HepG2 (cell line): ENCODE results near the gene ZCCHC12. TPM values are rescaled to one million over a fixed set of nuclear protein-coding genes. Genes with fewer than 3 reads are reported as not detected.

Experiments used
- CHD4 ChIP-seq: fragments of 200-600 bp; sonication (generic); IDR thresholded peaks from 2 replicates; pipeline ENCODE4 v1.7.0; 2017; ENCODE audit warnings: mild to moderate bottlenecking, low read length, borderline replicate concordance
- GMEB1 ChIP-seq: sonication (generic); formaldehyde crosslinking; IDR thresholded peaks from 2 replicates; pipeline ENCODE4 v1.5.1; 2020; ENCODE audit warnings: missing genetic modification reagents, mild to moderate bottlenecking, borderline replicate concordance
- HCFC1 ChIP-seq: fragments of 150-350 bp; IDR thresholded peaks from 2 replicates; pipeline ENCODE4 v1.6.1; 2014; ENCODE audit warnings: low read depth, low read length
- IKZF5 ChIP-seq: IDR thresholded peaks from 2 replicates; pipeline ENCODE4 v1.6.1; 2018; ENCODE audit warnings: missing genetic modification reagents, mild to moderate bottlenecking, missing compliant biosample characterization
- MAF1 ChIP-seq: sonication (generic); formaldehyde crosslinking; IDR thresholded peaks from 2 replicates; pipeline ENCODE4 v1.5.0; 2020; ENCODE audit warnings: missing genetic modification reagents, borderline replicate concordance
- MEF2D ChIP-seq: sonication (generic); formaldehyde crosslinking; IDR thresholded peaks from 2 replicates; pipeline ENCODE4 v1.5.1; 2020; ENCODE audit warnings: mild to moderate bottlenecking, missing genetic modification reagents
- MLLT10 ChIP-seq: sonication (generic); formaldehyde crosslinking; IDR thresholded peaks from 2 replicates; pipeline ENCODE4 v1.4.0; 2020; ENCODE audit warnings: missing genetic modification reagents
- NPAS2 ChIP-seq: sonication (generic); formaldehyde crosslinking; IDR thresholded peaks from 2 replicates; pipeline ENCODE4 v1.8.0; 2022; ENCODE audit warnings: mild to moderate bottlenecking, missing genetic modification reagents, borderline replicate concordance
- PRMT3 ChIP-seq: sonication (generic); formaldehyde crosslinking; IDR thresholded peaks from 2 replicates; pipeline ENCODE4 v1.8.1; 2022; ENCODE audit warnings: low read depth, mild to moderate bottlenecking, moderate library complexity, missing genetic modification reagents, borderline replicate concordance
- RFXANK ChIP-seq: IDR thresholded peaks from 2 replicates; pipeline ENCODE4 v1.6.1; 2016
- SRSF4 ChIP-seq: fragments of 200-400 bp; formaldehyde crosslinking; IDR thresholded peaks from one replicate; pipeline ENCODE4 v1.6.1; 2018; ENCODE audit warnings: mild to moderate bottlenecking, low read depth, low read length, moderate library complexity; ENCODE audit not compliant: poor library complexity, severe bottlenecking
- ZNF260 ChIP-seq: sonication (generic); formaldehyde crosslinking; IDR thresholded peaks from 2 replicates; pipeline ENCODE4 v1.4.0; 2020; ENCODE audit warnings: missing genetic modification reagents, low read depth, mild to moderate bottlenecking, borderline replicate concordance
- ZNF550 ChIP-seq: sonication (generic); formaldehyde crosslinking; IDR thresholded peaks from 2 replicates; pipeline ENCODE4 v1.4.0; 2020; ENCODE audit warnings: mild to moderate bottlenecking, missing genetic modification reagents, borderline replicate concordance
- ZSCAN21 ChIP-seq: sonication (generic); formaldehyde crosslinking; IDR thresholded peaks from 2 replicates; pipeline ENCODE4 v1.8.0; 2022; ENCODE audit warnings: mild to moderate bottlenecking, missing genetic modification reagents, moderate library complexity, borderline replicate concordance
- ZSCAN25 ChIP-seq: sonication (generic); formaldehyde crosslinking; IDR thresholded peaks from 2 replicates; pipeline ENCODE4 v1.8.0; 2022; ENCODE audit warnings: mild to moderate bottlenecking, missing genetic modification reagents
- ZUFSP ChIP-seq: sonication (generic); formaldehyde crosslinking; IDR thresholded peaks from 2 replicates; pipeline ENCODE4 v1.9.0; 2021; ENCODE audit warnings: missing genetic modification reagents, mild to moderate bottlenecking, borderline replicate concordance
- polyA plus RNA-seq, 8 experiments: library from polyadenylated mRNA; depleted of rRNA in 3 of 8; stranded (reverse) in 7 of 8; unstranded in 1 of 8; fragments of >200 nt; fragmentation: Illumina TruSeq in 4 of 8; extraction: Trizol in 4 of 8; gene quantifications; 2 replicates each; pipeline versions ENCODE4 v1.2.1 to v1.2.3, GENCODE V29; 2011 to 2016; ENCODE audit warnings: low read depth in 4 of 8, missing spikeins in 1 of 8, mixed read lengths in 1 of 8; ENCODE audit not compliant: insufficient read depth in 1 of 8
- total RNA-seq, 5 experiments: library from RNA; depleted of rRNA; stranded (reverse); fragments of >200 nt; fragmentation: Illumina TruSeq; extraction: Trizol; gene quantifications; 2 replicates each; pipeline ENCODE4 v1.2.3, GENCODE V29; 2016; ENCODE audit warnings: low read depth in 1 of 5
- TF ChIP-seq, protein P1 (sequence below): sonication (generic); formaldehyde crosslinking; IDR thresholded peaks from 2 replicates; pipeline ENCODE4 v1.5.1; 2020; ENCODE audit warnings: missing genetic modification reagents, mild to moderate bottlenecking, borderline replicate concordance
- TF ChIP-seq, protein P2 (sequence below): sonication (generic); formaldehyde crosslinking; IDR thresholded peaks from 2 replicates; pipeline ENCODE4; 2020; ENCODE audit warnings: missing genetic modification reagents, mild to moderate bottlenecking, borderline replicate concordance

ZCCHC12 gene
- total and polyA plus RNA-seq, 2 of the 13 experiments (the other 11 are each of a cell fraction or from before 2014, with no cell fraction given) = 0.05 to 0.20 TPM

- TF ChIP-seq ZUFSP (CRISPR knock-in tag) = no peak
- no peak for TF ChIP-seq CHD4
- no peak for TF ChIP-seq HCFC1
- TF ChIP-seq MLLT10 (CRISPR knock-in tag) = no peak
- TF ChIP-seq, protein P1, sequence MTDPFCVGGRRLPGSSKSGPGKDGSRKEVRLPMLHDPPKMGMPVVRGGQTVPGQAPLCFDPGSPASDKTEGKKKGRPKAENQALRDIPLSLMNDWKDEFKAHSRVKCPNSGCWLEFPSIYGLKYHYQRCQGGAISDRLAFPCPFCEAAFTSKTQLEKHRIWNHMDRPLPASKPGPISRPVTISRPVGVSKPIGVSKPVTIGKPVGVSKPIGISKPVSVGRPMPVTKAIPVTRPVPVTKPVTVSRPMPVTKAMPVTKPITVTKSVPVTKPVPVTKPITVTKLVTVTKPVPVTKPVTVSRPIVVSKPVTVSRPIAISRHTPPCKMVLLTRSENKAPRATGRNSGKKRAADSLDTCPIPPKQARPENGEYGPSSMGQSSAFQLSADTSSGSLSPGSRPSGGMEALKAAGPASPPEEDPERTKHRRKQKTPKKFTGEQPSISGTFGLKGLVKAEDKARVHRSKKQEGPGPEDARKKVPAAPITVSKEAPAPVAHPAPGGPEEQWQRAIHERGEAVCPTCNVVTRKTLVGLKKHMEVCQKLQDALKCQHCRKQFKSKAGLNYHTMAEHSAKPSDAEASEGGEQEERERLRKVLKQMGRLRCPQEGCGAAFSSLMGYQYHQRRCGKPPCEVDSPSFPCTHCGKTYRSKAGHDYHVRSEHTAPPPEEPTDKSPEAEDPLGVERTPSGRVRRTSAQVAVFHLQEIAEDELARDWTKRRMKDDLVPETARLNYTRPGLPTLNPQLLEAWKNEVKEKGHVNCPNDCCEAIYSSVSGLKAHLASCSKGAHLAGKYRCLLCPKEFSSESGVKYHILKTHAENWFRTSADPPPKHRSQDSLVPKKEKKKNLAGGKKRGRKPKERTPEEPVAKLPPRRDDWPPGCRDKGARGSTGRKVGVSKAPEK (CRISPR knock-in tag) = no peak
- TF ChIP-seq MEF2D (CRISPR knock-in tag) = no peak
- no peak for TF ChIP-seq RFXANK
- no peak for TF ChIP-seq ZSCAN21 (CRISPR knock-in tag)
- TF ChIP-seq, protein P2, sequence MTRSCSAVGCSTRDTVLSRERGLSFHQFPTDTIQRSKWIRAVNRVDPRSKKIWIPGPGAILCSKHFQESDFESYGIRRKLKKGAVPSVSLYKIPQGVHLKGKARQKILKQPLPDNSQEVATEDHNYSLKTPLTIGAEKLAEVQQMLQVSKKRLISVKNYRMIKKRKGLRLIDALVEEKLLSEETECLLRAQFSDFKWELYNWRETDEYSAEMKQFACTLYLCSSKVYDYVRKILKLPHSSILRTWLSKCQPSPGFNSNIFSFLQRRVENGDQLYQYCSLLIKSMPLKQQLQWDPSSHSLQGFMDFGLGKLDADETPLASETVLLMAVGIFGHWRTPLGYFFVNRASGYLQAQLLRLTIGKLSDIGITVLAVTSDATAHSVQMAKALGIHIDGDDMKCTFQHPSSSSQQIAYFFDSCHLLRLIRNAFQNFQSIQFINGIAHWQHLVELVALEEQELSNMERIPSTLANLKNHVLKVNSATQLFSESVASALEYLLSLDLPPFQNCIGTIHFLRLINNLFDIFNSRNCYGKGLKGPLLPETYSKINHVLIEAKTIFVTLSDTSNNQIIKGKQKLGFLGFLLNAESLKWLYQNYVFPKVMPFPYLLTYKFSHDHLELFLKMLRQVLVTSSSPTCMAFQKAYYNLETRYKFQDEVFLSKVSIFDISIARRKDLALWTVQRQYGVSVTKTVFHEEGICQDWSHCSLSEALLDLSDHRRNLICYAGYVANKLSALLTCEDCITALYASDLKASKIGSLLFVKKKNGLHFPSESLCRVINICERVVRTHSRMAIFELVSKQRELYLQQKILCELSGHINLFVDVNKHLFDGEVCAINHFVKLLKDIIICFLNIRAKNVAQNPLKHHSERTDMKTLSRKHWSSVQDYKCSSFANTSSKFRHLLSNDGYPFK (CRISPR knock-in tag) = peak; percentile 49; the same call in 1 of the 2 replicates
- no peak for TF ChIP-seq ZSCAN25 (CRISPR knock-in tag)
- TF ChIP-seq PRMT3 (CRISPR knock-in tag) = 0 out of 2 replicates have a peak, but pooled peaks have one; percentile 65
- TF ChIP-seq MAF1 (CRISPR knock-in tag) = no peak
- TF ChIP-seq IKZF5 = 0 out of 2 replicates have a peak, but pooled peaks have one; percentile 20
- no peak for TF ChIP-seq ZNF260
- TF ChIP-seq GMEB1 (CRISPR knock-in tag) = no peak; the same call in 1 of the 2 replicates
- TF ChIP-seq NPAS2 = no peak
- 0 out of 2 replicates have a peak, but pooled peaks have one; percentile 33 for TF ChIP-seq ZNF550 (CRISPR knock-in tag)
- TF ChIP-seq SRSF4 = no peak
Observed at GRCh38 chrX:118839334-118839958, 15.8 kb downstream of the ZCCHC12 start (continued).
